ENCODE measurements around the gene PSTPIP1. TPM values are rescaled to one million over a fixed set of nuclear protein-coding genes. Genes with fewer than 3 reads are reported as not detected.

PSTPIP1 gene
- total and polyA plus RNA-seq, 2 donors (not counting 1 experiment from before 2014, with no cell fraction given): 0.56 to 1.5 TPM

DNA sequence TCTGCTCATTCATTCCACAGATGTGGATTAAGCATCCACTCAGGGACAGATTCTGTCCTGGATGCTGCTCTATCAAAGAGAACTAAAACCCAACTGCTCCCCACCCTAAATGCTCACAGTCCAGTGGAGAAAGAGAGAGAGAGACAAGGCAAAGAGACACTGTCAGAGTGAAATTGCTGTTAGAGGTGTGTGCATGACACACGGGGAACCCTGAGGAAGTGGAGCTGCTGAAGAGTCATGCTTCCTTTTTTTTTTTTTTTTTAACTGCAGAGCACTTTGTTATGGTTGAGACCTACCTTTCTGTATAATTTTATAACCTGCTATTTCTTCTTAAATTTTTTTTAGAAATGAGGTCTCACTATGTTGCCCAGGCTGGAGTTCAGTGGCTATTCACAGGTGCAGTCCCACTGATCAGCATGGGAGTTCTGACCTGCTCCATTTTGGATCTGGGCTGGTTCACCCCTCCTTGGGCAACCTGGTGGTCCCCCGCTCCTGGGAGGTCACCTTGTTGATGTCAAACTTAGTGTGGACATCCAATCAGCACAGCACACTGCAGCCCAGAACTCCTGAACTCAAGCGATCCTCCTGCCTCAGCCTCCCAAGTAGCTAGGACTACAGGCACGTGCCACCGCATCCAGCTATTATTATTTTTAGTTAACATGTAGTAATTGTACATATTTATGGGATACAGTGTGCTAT, 18.2 kb upstream of the PSTPIP1 start:
- H4K20me1 ChIP-seq (ENCODE audit: control insufficient read depth, extremely low read depth, insufficient read depth, low read length): no peaks in the 10 kb centered on the region
- H3K27me3 ChIP-seq (ENCODE audit: control insufficient read depth, insufficient read depth, low read length): peaks cover 2% of the 10 kb centered on the region
- H3K79me2 ChIP-seq (ENCODE audit: control insufficient read depth, insufficient read depth, low read length): no peaks in the 10 kb centered on the region
- no peak overlapping the region for H3K4me2 ChIP-seq (ENCODE audit: extremely low read depth, insufficient read depth, low read length)
- H3K27ac ChIP-seq (ENCODE audit: insufficient read depth, low read length): no peak overlapping the region
- no peaks in the 10 kb centered on the region for H3K36me3 ChIP-seq (ENCODE audit: control insufficient read depth, insufficient read depth, low read length)
- H2AFZ ChIP-seq (ENCODE audit: low read length): no peak overlapping the region
- no peak overlapping the region for H3K4me3 ChIP-seq (replicated peaks in 1 of 4; ENCODE audit: control extremely low read depth in 1 of 4, insufficient read depth in 1 of 4, low read depth in 3 of 4, low read length in 4 of 4)
- TF ChIP-seq, protein P1, sequence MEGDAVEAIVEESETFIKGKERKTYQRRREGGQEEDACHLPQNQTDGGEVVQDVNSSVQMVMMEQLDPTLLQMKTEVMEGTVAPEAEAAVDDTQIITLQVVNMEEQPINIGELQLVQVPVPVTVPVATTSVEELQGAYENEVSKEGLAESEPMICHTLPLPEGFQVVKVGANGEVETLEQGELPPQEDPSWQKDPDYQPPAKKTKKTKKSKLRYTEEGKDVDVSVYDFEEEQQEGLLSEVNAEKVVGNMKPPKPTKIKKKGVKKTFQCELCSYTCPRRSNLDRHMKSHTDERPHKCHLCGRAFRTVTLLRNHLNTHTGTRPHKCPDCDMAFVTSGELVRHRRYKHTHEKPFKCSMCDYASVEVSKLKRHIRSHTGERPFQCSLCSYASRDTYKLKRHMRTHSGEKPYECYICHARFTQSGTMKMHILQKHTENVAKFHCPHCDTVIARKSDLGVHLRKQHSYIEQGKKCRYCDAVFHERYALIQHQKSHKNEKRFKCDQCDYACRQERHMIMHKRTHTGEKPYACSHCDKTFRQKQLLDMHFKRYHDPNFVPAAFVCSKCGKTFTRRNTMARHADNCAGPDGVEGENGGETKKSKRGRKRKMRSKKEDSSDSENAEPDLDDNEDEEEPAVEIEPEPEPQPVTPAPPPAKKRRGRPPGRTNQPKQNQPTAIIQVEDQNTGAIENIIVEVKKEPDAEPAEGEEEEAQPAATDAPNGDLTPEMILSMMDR (conservative IDR thresholded peaks at IDR 0.05 in 1 of 2, IDR thresholded peaks at IDR 0.05 in 1 of 2; ENCODE audit: low read depth in 1 of 2, low read length in 2 of 2): no peak
- no peak for TF ChIP-seq EZH2 (IDR thresholded peaks at IDR 0.05; ENCODE audit: low read length, missing control alignments)
- no peak for DNase-seq (ENCODE audit: low read depth in 2 of 2)
- no peaks in the 10 kb centered on the region for H3K9me3 ChIP-seq (ENCODE audit: control insufficient read depth, insufficient read depth, low read depth, low read length)
- peaks cover 5% of the 10 kb centered on the region for H3K4me1 ChIP-seq (ENCODE audit: control insufficient read depth, extremely low read depth, insufficient read depth, low read length)
- H3K9ac ChIP-seq (ENCODE audit: insufficient read depth, low read length): no peak overlapping the region

DNA sequence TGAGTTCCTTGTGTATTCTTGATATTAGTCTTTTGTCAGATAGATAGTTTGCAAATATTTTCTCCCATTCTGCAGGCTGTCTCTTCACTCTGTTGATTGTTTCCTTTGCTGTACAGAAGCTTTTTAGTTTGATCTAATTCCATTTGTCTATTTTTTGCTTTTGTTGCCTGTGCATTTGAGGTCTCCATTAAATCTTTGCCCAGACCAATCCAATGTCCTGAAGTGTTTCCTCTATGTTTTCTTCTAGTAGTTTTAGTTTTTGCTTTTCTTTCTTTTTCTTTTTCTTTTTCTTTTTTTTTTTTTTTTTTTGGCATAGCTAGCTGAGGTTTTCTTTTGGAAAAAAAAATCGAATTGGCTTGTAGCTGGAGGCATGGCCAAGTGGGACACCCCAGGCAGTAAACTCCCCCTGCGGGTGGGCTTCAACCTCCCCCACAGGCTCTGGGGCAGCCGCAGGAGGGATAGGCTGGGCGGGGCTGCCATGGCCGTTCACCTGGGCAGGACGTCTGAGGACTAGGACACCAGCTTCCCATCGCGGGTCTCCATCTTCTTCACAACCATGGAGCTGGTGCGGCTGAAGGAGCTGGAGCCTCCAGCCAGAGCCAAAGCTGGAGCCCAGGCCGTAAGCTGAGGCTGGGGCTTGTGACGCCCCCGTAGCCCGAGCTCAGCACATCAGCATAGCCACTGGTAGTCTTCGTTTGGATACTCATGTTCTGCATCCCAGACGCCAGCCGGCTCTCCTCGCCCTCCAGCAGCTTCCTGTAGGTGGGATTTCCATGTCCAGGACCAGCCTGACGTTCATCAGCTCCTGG, 16.2 kb upstream of the PSTPIP1 start:
- no peak overlapping the region for H3K4me3 ChIP-seq (replicated peaks in 1 of 4; ENCODE audit: control extremely low read depth in 1 of 4, insufficient read depth in 1 of 4, low read depth in 3 of 4, low read length in 4 of 4)
- peaks cover 2% of the 10 kb centered on the region for H3K27me3 ChIP-seq (ENCODE audit: control insufficient read depth, insufficient read depth, low read length)
- H3K27ac ChIP-seq (ENCODE audit: insufficient read depth, low read length): no peak overlapping the region
- TF ChIP-seq, protein P1 (conservative IDR thresholded peaks at IDR 0.05 in 1 of 2, IDR thresholded peaks at IDR 0.05 in 1 of 2; ENCODE audit: low read depth in 1 of 2, low read length in 2 of 2): no peak
- TF ChIP-seq EZH2 (IDR thresholded peaks at IDR 0.05; ENCODE audit: low read length, missing control alignments): no peak
- no peaks in the 10 kb centered on the region for H3K79me2 ChIP-seq (ENCODE audit: control insufficient read depth, insufficient read depth, low read length)
- H4K20me1 ChIP-seq (ENCODE audit: control insufficient read depth, extremely low read depth, insufficient read depth, low read length): no peaks in the 10 kb centered on the region
- no peak overlapping the region for H2AFZ ChIP-seq (ENCODE audit: low read length)
- peaks cover 2% of the 10 kb centered on the region for H3K4me1 ChIP-seq (ENCODE audit: control insufficient read depth, extremely low read depth, insufficient read depth, low read length)
- H3K9me3 ChIP-seq (ENCODE audit: control insufficient read depth, insufficient read depth, low read depth, low read length): no peaks in the 10 kb centered on the region
- no peak overlapping the region for H3K9ac ChIP-seq (ENCODE audit: insufficient read depth, low read length)
- H3K4me2 ChIP-seq (ENCODE audit: extremely low read depth, insufficient read depth, low read length): no peak overlapping the region
- DNase-seq (ENCODE audit: low read depth in 2 of 2): no peak
- no peaks in the 10 kb centered on the region for H3K36me3 ChIP-seq (ENCODE audit: control insufficient read depth, insufficient read depth, low read length)

DNA sequence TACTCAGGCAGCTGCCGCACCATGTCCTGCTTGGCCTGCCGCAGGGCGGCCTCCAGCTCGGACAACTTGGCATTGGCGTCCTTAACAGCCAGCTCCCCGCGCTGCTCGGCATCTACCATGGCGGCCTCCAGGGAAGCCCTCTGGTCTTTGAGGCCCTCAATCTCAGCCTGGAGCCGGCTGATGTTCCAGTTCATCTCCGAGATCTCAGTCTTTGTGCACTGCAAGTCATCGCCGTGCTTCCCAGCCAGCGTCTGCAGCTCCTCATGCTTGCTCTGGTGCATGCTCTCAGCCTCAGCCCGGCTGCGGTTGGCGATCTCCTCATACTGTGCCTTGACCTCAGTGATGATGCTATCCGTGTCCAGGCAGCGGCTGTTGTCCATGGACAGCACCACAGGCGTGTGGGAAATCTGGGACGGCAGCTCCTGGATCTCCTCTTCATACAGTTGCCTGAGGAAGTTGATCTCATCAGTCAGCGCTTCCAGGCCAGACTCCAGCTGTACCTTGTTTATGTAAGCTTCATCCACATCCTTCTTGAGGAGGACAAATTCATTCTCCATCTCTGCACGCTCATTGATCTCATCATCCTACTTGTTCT, 15.5 kb upstream of the PSTPIP1 start:
- peaks cover 2% of the 10 kb centered on the region for H3K27me3 ChIP-seq (ENCODE audit: control insufficient read depth, insufficient read depth, low read length)
- H3K9me3 ChIP-seq (ENCODE audit: control insufficient read depth, insufficient read depth, low read depth, low read length): no peaks in the 10 kb centered on the region
- no peaks in the 10 kb centered on the region for H3K36me3 ChIP-seq (ENCODE audit: control insufficient read depth, insufficient read depth, low read length)
- DNase-seq (ENCODE audit: low read depth in 2 of 2): peak in 1 of 2 donors; percentile 3
- no peak overlapping the region for H3K4me2 ChIP-seq (ENCODE audit: extremely low read depth, insufficient read depth, low read length)
- no peaks in the 10 kb centered on the region for H4K20me1 ChIP-seq (ENCODE audit: control insufficient read depth, extremely low read depth, insufficient read depth, low read length)
- H3K4me3 ChIP-seq (replicated peaks in 1 of 4; ENCODE audit: control extremely low read depth in 1 of 4, insufficient read depth in 1 of 4, low read depth in 3 of 4, low read length in 4 of 4): no peak overlapping the region
- no peak overlapping the region for H3K27ac ChIP-seq (ENCODE audit: insufficient read depth, low read length)
- TF ChIP-seq EZH2 (IDR thresholded peaks at IDR 0.05; ENCODE audit: low read length, missing control alignments): no peak
- TF ChIP-seq, protein P1 (conservative IDR thresholded peaks at IDR 0.05 in 1 of 2, IDR thresholded peaks at IDR 0.05 in 1 of 2; ENCODE audit: low read depth in 1 of 2, low read length in 2 of 2): no peak
- H2AFZ ChIP-seq (ENCODE audit: low read length): no peak overlapping the region
- H3K4me1 ChIP-seq (ENCODE audit: control insufficient read depth, extremely low read depth, insufficient read depth, low read length): peaks cover 2% of the 10 kb centered on the region
- no peaks in the 10 kb centered on the region for H3K79me2 ChIP-seq (ENCODE audit: control insufficient read depth, insufficient read depth, low read length)
- H3K9ac ChIP-seq (ENCODE audit: insufficient read depth, low read length): no peak overlapping the region
